Lower lobe of right lung (tissue), 2 donors: ENCODE measurements around the gene MRPS15. TPM values are rescaled to one million over a fixed set of nuclear protein-coding genes. Genes with fewer than 3 reads are reported as not detected.

Experiments
- ATAC-seq, 2 donors: fragments of 200-7000 bp; cut with Tn5 transposase; one replicate each; pipeline ENCODE4 v1.9.1; 2020 to 2022; ENCODE audit warnings: mild to moderate bottlenecking in 2 of 2, moderate library complexity in 2 of 2
- DNase-seq: peaks from one replicate; pipeline ENCODE4 v3.0.0-alpha.2; 2020
- H3K27ac ChIP-seq: fragments of 200-600 bp; one replicate; pipeline ENCODE4 v1.8.0; 2022
- H3K27me3 ChIP-seq: fragments of 200-600 bp; one replicate; pipeline ENCODE4 v1.8.0; 2022; ENCODE audit warnings: low read depth
- H3K36me3 ChIP-seq: fragments of 200-600 bp; one replicate; pipeline ENCODE4 v1.8.0; 2022; ENCODE audit warnings: mild to moderate bottlenecking
- H3K4me1 ChIP-seq: fragments of 200-600 bp; one replicate; pipeline ENCODE4 v1.8.0; 2022
- H3K4me3 ChIP-seq: fragments of 200-600 bp; one replicate; pipeline ENCODE4 v1.8.0; 2022; ENCODE audit warnings: mild to moderate bottlenecking
- H3K9me3 ChIP-seq: fragments of 200-600 bp; one replicate; pipeline ENCODE4 v1.8.0; 2022
- CTCF ChIP-seq: fragments of 200-600 bp; IDR thresholded peaks from one replicate; pipeline ENCODE4 v1.8.0; 2022; ENCODE audit warnings: antibody characterized with exemption, mild to moderate bottlenecking
- intact Hi-C: fragments of 100-400 bp; cut with DNase I; formaldehyde crosslinking; loops from one replicate; pipeline ENCODE4 v1.11.0; 2022
- total RNA-seq: library from RNA; stranded (reverse); fragmentation: NEBNext Ultra II Directional; extraction: Animal tissue kit (Norgen Biotek cat#: 25700); gene quantifications from one replicate; pipeline ENCODE4 v1.2.1, GENCODE V29; 2021
- donor health status: DM: no; HTN: yes; CAD: no; lungs with severe emphysema.

Gene MRPS15
- total RNA-seq, 1 donor from 2014 or later: 59.4 TPM

GRCh38 chr1:36458910-36459309, 5.3 kb downstream of the MRPS15 start:
- ATAC-seq: peak in 1 of 2 donors; percentile 28
- H3K36me3 ChIP-seq: peaks cover 78% of the 10 kb centered on the region

GRCh38 chr1:36457691-36458090, 6.5 kb downstream of the MRPS15 start:
- TF ChIP-seq CTCF: no peak
- DNase-seq: no peak
- H3K36me3 ChIP-seq: peaks cover 78% of the 10 kb centered on the region
- intact Hi-C loops: no loop called here
- peaks cover 28% of the 10 kb centered on the region for H3K4me1 ChIP-seq
- H3K27ac ChIP-seq: no peak overlapping the region
- H3K9me3 ChIP-seq: no peaks in the 10 kb centered on the region
- H3K27me3 ChIP-seq: no peaks in the 10 kb centered on the region
- H3K4me3 ChIP-seq: no peak overlapping the region
- ATAC-seq: peak; percentile 59 to 61

More at GRCh38 chr1:36458910-36459309, 5.3 kb downstream of the MRPS15 start:
- TF ChIP-seq CTCF: no peak
- Histone ChIP-seq H3K4me3 (no peak overlapping the region), H3K4me1 (peaks cover 39% of the 10 kb centered on the region), H3K27me3 (no peaks in the 10 kb centered on the region), H3K27ac (no peak overlapping the region), H3K9me3 (no peaks in the 10 kb centered on the region)
- no peak for DNase-seq
- intact Hi-C loops: no loop called here

- intact Hi-C loops: no loop called here
- TF ChIP-seq CTCF: no peak
- Histone ChIP-seq H3K36me3 (peaks cover 67% of the 10 kb centered on the region), H3K27ac (no peak overlapping the region), H3K4me3 (no peak overlapping the region), H3K9me3 (no peaks in the 10 kb centered on the region), H3K4me1 (peaks cover 25% of the 10 kb centered on the region), H3K27me3 (no peaks in the 10 kb centered on the region)
- ATAC-seq (no peak), DNase-seq (no peak)
Observed at GRCh38 chr1:36456391-36456928, 7.7 kb downstream of the MRPS15 start.

- peaks cover 57% of the 10 kb centered on the region for H3K36me3 ChIP-seq
- no peak for TF ChIP-seq CTCF
- ATAC-seq (no peak), DNase-seq (no peak)
- no peaks in the 10 kb centered on the region for H3K27me3 ChIP-seq
- peaks cover 25% of the 10 kb centered on the region for H3K4me1 ChIP-seq
- no peak overlapping the region for H3K27ac ChIP-seq
- intact Hi-C loops: no loop called here
- H3K4me3 ChIP-seq: no peak overlapping the region
- no peaks in the 10 kb centered on the region for H3K9me3 ChIP-seq
Observed at GRCh38 chr1:36455386-36455785, 8.8 kb downstream of the MRPS15 start.

GRCh38 chr1:36453600-36454388, 10.4 kb downstream of the MRPS15 start:
- Histone ChIP-seq H3K27ac (no peak overlapping the region), H3K4me1 (peaks cover 36% of the 10 kb centered on the region), H3K27me3 (no peaks in the 10 kb centered on the region), H3K36me3 (peaks cover 41% of the 10 kb centered on the region), H3K4me3 (no peak overlapping the region), H3K9me3 (no peaks in the 10 kb centered on the region)
- intact Hi-C loops: no loop called here
- no peak for TF ChIP-seq CTCF
- DNase-seq (no peak), ATAC-seq (no peak)
